ENCODE measurements around the gene XRCC3.
"Not testable (repeated sequence)": the region's sequence is repeated elsewhere in the genome, so short reads cannot be mapped to it uniquely, and the experiment has no call there.

Gene XRCC3

DNA sequence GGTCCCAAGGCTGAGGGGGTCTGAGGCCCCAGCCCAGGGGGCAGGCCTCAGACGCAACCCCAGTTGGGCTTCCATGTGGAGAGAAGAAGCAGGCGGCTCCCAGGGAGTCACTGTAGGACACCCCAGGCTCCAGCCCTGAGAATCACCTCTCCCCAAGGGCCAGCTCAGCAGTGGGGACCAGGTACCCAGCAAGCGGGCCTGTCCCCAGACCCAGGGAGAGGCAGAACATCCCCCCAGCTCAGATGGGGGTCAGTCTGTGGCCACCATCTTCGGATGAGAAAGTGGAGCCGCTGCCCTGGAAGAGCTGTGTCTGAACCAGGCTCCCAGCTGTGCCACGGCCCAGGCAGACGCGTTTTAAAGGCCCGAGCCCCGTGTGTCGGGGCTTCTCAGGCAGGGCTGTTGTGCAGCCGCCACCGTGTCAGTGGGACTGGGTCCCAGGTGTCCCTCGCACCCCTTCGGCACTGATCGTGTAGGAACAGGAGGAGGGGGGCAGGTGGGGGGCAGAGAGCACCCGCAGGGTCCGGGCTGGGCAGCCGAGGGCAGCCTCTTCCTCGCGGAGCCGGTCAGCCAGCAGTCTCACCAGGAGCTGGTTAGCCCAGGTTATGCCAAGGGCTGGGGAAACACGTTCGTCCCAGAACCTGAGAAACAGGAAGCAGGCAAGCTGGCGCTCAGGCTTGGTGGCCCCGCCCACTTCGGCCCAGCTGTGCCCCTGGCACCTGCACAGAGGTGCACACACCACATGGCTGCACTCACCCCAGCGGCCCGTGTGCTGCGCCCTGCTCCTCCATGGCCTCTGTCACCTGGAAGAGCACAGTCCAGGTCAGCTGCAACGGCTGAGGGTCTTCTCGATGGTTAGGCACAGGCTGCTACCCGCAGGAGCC lies 16.6 kb downstream of the XRCC3 start:
- Mint-ChIP-seq H3K4me1 (ENCODE audit: low read depth) (peaks cover 11% of the 10 kb centered on the region), H3K4me3 (no peak overlapping the region), H3K9me3 (ENCODE audit: low read depth) (no peaks in the 10 kb centered on the region), H3K27ac (no peak overlapping the region), H3K36me3 (no peaks in the 10 kb centered on the region), H3K27me3 (no peaks in the 10 kb centered on the region)

DNA sequence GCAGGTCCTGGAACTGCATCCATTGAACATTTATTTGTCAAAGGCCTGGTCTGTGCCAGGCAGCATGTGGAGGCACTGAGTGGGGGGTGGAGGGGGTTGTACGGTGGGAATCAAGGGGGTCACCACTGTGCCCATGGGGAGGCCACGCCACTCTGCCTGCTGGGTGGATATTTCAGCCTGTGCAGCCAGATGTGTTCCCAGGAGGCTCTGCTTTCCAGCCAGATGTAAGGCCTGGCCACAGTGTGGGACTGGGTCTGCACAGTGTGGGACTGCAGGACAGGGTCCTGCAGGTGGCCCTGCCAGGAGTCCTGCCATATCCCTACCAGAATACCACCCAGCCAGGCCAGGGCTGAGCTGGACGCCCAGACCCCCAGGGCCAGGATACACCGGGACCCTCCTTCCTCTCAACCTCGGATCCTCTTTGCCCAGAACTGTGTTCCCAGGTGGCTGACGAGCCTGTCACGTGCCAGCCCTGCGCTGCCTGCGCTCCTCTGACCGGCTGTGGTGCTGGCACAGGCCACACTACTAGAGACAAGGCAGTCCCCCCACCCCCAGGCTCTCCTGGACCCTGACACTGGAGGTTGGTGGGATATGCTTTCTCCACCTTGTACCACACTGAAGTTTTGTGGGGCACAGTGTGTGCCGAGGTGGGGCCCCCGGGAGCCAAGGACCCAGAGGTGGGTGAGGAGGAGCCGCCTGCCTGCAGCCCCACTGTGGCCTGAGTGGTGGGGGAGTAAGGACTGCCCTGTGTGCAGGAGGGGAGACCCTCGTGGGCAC lies 17.5 kb downstream of the XRCC3 start:
- H3K9me3 Mint-ChIP-seq (ENCODE audit: low read depth): no peaks in the 10 kb centered on the region
- no peaks in the 10 kb centered on the region for H3K36me3 Mint-ChIP-seq
- H3K27me3 Mint-ChIP-seq: no peaks in the 10 kb centered on the region
- peaks cover 11% of the 10 kb centered on the region for H3K4me1 Mint-ChIP-seq (ENCODE audit: low read depth)
- H3K4me3 Mint-ChIP-seq: no peak overlapping the region
- peak overlapping the region; percentile 23 for H3K27ac Mint-ChIP-seq

DNA sequence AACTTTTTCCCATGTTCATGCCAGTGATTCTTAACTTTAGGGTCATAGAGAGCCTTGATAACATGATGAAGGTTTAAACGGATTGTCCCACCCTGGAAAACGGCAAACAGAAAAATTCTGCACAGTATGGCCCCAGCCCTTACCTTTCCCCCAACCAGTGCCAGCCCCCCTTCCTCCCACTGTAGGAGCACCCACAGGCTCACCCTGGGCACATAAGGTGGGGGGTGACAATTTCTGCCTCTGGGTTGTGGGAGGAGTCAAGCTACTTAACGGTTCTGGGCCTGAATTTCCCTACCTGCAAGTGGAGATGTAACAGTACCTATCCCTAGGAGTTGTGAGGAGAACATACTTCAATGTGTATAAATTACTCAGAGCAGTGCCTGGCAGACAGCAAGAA lies 18.0 kb downstream of the XRCC3 start:
- peak overlapping the region; percentile 23 for H3K27ac Mint-ChIP-seq
- peaks cover 11% of the 10 kb centered on the region for H3K4me1 Mint-ChIP-seq (ENCODE audit: low read depth)
- H3K36me3 Mint-ChIP-seq: no peaks in the 10 kb centered on the region

DNA sequence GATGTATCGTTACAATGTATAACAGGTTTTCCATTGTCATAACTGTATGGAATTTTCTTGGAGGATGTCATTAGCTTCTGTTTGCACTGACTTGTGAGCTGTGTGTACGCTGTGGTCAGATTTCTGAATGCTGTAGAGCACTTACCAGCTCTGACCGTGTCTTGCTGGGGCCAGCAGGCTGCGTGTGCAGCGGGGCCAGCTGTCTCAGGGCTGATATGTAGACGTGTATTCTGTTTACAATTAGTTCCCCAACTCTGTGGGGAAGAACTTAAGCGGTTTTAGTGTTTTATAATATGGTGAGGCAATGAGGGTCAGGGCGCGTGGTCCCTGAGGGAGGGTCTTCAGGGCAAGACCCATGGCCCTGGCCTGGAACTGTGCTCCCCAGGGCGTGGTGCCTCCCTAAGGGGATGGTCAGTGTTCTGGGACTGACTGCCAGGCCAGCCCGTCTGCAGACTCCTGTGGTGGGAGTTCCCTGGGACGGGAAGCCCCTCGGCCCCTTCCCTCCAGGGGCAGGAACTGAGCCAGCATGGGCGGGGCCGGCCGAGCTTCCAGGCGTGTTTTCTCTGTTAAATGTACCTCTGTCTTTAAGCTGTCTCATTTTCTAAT lies 18.7 kb downstream of the XRCC3 start:
- Mint-ChIP-seq H3K27me3 (no peaks in the 10 kb centered on the region), H3K27ac (peak overlapping the region; percentile 10), H3K9me3 (ENCODE audit: low read depth) (no peaks in the 10 kb centered on the region), H3K4me1 (ENCODE audit: low read depth) (peaks cover 11% of the 10 kb centered on the region), H3K4me3 (no peak overlapping the region), H3K36me3 (no peaks in the 10 kb centered on the region)

More for the DNA sequence above, 18.0 kb downstream of the XRCC3 start:
- H3K4me3 Mint-ChIP-seq: no peak overlapping the region
- no peaks in the 10 kb centered on the region for H3K27me3 Mint-ChIP-seq
- no peaks in the 10 kb centered on the region for H3K9me3 Mint-ChIP-seq (ENCODE audit: low read depth)

DNA sequence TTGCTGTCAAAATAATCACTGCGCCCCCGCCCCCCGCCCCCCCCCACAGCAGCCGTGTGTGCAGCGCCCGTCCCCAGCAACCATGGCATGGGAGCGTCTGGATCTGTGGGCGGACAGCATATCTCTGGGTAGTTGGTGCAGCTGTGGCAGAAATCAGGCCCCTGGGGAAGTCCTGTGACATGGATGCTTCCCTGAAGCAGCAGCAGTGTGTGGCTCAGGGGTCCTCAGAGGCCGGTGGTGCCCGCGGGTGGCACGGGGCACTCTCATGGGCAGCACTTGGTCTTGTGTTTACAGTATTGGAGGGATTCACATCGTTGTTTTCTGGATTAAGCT lies 19.2 kb downstream of the XRCC3 start:
- no peaks in the 10 kb centered on the region for H3K36me3 Mint-ChIP-seq
- H3K4me1 Mint-ChIP-seq (ENCODE audit: low read depth): peaks cover 11% of the 10 kb centered on the region
- no peaks in the 10 kb centered on the region for H3K9me3 Mint-ChIP-seq (ENCODE audit: low read depth)
- peak overlapping the region; percentile 10 for H3K27ac Mint-ChIP-seq
- no peak overlapping the region for H3K4me3 Mint-ChIP-seq
- no peaks in the 10 kb centered on the region for H3K27me3 Mint-ChIP-seq

DNA sequence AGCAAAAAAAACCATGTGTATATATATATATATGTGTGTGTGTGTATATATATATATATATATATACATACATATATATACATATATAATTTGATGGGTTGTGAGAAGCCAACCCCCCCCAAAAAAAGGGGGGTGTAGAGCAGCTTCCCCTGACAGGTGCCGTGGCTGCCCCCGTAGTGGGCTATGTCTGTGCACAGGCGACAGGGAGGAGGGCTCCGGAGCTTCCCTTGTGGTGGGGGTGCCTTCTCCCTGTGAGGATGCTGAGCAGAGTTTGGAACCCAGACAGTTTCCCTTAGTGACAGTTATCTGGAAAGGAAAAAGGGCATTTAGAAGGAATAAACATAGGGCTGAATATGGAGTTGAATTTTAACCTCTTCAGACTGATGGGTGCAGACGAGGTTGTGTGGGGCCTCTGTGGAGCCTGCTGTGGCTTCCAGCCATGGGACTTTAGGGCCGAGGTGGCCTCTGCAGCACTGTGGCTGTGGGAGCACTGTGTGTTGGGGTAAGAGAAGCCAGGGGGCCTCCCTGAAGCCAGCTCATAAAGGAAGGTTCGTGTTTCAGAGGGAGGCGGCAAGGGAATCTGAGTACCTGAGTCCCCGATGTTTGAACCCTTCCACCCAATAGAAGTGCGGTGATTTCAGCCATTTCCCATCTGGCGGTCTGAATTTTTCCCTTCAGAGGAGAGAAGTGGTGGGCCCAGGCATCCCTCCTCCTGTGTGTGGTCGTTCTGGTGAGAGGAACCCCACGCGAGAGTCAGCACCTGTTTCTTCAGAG lies 19.8 kb downstream of the XRCC3 start:
- H3K27me3 Mint-ChIP-seq: no peaks in the 10 kb centered on the region
- no peak overlapping the region for H3K27ac Mint-ChIP-seq
- no peak overlapping the region for H3K4me3 Mint-ChIP-seq
- no peaks in the 10 kb centered on the region for H3K9me3 Mint-ChIP-seq (ENCODE audit: low read depth)
- H3K4me1 Mint-ChIP-seq (ENCODE audit: low read depth): peaks cover 11% of the 10 kb centered on the region
- H3K36me3 Mint-ChIP-seq: no peaks in the 10 kb centered on the region

DNA sequence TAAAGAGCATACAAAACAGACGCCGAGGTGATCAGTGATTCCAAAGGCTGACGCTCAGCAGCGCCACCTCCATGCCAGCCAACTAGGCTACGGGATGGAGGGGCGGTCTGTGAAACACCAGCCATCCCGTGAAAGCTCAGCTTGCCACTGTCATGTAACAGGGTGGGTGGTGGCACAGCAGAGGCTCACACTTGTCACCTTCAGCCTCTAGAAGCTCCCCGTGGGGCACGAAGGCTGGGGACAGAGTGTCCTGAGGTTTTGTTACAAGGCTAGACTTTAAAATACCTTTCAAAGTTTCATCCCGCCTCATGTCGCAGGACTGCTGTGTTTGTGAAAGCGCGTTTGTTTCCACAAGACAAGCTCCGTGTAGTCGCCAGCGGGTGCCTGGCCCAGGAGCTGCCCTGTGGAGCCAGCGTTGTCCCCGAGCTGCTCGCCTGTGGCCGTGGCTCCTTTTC lies 20.7 kb downstream of the XRCC3 start:
- H3K27ac Mint-ChIP-seq: no peak overlapping the region
- H3K4me3 Mint-ChIP-seq: no peak overlapping the region
- no peaks in the 10 kb centered on the region for H3K9me3 Mint-ChIP-seq (ENCODE audit: low read depth)
- no peaks in the 10 kb centered on the region for H3K27me3 Mint-ChIP-seq
- no peaks in the 10 kb centered on the region for H3K36me3 Mint-ChIP-seq
- H3K4me1 Mint-ChIP-seq (ENCODE audit: low read depth): peaks cover 11% of the 10 kb centered on the region

DNA sequence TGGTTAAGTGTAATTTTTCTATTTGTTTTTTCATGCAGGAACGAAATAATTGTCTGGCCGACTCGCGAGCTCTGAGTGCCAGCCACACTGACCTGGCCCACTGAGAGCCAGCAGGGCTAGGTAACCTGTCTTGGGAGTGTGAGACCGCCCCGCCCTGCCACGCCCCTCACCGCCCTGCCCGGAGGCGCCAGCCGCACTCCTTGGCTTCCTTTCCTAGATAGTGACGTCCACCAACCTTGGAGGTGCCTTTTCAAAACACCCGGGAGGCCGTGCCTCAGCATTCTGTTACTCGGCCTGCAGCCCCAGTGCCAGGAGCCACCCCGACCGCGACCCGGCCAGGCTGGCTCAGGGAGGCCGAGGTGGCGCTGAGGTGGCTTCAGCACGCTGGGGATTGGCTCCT lies 21.7 kb downstream of the XRCC3 start:
- peaks cover 11% of the 10 kb centered on the region for H3K4me1 Mint-ChIP-seq (ENCODE audit: low read depth)
- no peak overlapping the region for H3K4me3 Mint-ChIP-seq
- no peak overlapping the region for H3K27ac Mint-ChIP-seq
- H3K36me3 Mint-ChIP-seq: no peaks in the 10 kb centered on the region
- H3K27me3 Mint-ChIP-seq: no peaks in the 10 kb centered on the region
- no peaks in the 10 kb centered on the region for H3K9me3 Mint-ChIP-seq (ENCODE audit: low read depth)

DNA sequence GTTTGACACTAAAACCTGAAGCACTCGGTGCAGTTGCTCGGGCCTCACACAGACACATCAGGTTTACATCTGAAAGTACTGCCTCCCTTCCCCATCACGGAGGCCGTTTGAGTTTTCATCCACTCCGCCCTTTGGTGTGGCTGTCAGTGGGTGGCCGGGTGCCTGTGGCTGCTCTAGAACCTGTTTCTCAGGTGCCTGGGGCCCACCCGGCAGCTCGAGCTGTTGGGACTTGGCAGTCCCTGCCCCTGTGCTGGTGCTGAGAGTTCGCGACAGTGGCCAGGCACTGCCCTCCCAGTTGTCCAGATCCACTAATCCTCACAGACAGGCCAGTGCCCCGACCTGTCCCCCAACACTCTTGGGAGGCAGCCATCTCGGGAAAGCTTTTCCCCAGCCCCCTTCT lies 22.4 kb downstream of the XRCC3 start:
- Mint-ChIP-seq H3K4me3 (no peak overlapping the region), H3K27me3 (no peaks in the 10 kb centered on the region), H3K4me1 (ENCODE audit: low read depth) (peaks cover 11% of the 10 kb centered on the region), H3K27ac (no peak overlapping the region), H3K36me3 (no peaks in the 10 kb centered on the region), H3K9me3 (ENCODE audit: low read depth) (no peaks in the 10 kb centered on the region)

DNA sequence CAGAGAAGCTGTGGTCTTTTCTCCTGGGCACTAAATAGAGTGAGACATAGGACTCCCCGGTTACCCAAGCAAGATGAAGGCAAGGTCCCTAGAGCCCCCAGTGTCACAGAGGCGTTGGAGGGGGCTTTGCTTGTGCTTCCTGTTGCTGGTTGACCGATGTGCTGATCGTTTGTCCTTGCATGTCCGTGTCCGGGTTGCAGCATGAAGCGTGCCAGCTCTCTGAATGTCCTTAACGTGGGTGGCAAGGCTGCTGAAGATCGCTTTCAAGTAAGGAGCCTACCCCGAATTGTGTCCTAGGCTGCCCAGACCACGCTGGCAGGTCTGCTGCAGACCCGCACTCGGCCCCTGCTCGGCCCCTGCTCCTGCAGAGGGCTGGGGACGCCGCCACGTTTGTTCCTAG lies 23.1 kb downstream of the XRCC3 start:
- no peaks in the 10 kb centered on the region for H3K9me3 Mint-ChIP-seq (ENCODE audit: low read depth)
- H3K4me1 Mint-ChIP-seq (ENCODE audit: low read depth): peaks cover 10% of the 10 kb centered on the region
- H3K27me3 Mint-ChIP-seq: no peaks in the 10 kb centered on the region
- no peaks in the 10 kb centered on the region for H3K36me3 Mint-ChIP-seq
- H3K27ac Mint-ChIP-seq: no peak overlapping the region
- no peak overlapping the region for H3K4me3 Mint-ChIP-seq

DNA sequence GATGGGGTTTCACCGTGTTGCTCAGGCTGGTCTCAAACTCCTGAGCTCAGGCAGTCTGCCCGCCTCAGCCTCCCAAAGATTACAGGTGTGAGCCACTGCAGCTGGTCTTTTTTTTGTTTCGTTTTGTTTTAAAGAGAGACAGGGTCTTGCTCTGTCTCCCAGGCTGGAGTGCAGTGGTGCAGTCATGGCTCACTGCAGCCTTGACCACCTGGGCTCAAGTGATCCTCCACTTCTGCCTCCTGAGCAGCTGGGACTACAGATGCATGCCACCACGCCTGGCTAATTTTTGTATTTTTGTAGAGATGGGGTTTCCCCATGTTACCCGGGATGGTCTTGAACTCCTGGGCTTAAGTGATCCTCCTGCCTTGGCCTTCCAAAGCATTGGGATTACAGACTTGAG lies 23.6 kb downstream of the XRCC3 start:
- not testable (repeated sequence) for H3K4me1 Mint-ChIP-seq (ENCODE audit: low read depth); H3K4me3 Mint-ChIP-seq; H3K27me3 Mint-ChIP-seq; H3K27ac Mint-ChIP-seq; H3K36me3 Mint-ChIP-seq; H3K9me3 Mint-ChIP-seq (ENCODE audit: low read depth)

DNA sequence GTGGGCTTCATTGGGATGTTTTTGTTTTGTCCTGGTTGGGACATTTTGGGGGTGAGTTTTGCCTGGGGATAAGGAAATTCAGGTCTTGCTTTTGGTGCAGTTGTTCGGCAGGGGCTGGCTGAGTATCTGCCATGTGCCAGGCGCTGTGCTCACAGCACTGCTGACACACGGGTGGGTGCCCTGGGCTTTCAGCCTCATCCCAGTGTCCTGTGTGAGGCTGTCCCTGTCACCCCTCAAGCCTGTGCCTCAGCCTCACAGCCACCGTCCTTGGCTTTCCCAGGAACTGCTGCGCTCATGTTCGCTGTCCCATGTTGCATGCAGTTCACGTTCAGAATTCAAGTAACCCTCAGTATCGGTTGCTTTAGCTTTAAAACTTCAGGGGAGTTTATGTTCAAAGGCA lies 24.9 kb downstream of the XRCC3 start:
- Mint-ChIP-seq H3K27ac (peak overlapping the region; percentile 66), H3K27me3 (no peaks in the 10 kb centered on the region), H3K9me3 (ENCODE audit: low read depth) (no peaks in the 10 kb centered on the region), H3K4me1 (ENCODE audit: low read depth) (peaks cover under 1% of the 10 kb centered on the region), H3K36me3 (no peaks in the 10 kb centered on the region), H3K4me3 (no peak overlapping the region)

DNA sequence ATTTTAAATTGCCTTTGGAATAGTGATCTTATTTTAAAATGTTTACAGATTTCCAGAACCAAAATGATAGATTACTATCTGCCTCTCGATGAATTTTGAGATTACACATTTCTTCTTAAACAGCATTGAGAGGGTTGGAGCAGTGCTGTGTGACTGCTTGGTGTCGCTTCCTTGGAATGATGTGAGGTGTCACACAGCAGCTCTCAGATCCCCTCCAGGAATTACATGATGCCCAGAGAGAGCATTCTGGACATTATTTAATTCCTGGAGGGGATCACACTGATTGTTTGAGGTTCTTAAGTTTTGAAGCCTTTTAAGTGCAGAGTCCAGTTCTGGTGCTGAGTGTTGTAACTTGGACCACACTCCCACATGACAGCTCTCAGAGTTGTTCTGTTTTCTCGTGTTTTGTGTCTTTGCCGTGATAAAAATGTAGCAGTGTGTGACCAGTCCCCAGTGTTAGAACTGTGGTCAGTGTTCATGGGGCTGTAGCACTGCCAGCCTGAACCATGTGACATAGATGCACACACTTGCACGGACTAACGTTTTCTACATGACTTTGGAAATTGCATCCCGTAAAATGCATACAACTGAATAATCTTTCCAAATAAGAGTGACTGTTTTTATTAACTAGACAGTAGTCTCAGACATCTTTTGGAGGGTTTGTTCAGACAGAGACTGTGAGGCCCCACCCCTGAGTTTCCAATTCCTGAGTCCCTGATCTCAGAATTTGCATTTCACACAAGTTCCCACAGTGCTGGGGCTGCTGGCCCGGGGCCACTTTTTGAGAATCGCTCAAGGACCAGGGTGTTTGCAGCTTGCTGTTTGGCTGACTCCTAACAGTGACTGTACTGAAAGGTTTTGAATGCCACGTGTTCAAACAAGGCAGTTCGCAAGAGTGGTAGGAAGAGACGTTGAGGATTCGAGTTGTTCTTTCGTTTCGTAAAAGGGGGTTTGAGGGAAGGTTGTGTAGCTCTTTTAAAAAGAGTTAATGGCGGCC lies 26.0 kb downstream of the XRCC3 start:
- no peak overlapping the region for H3K27ac Mint-ChIP-seq

DNA sequence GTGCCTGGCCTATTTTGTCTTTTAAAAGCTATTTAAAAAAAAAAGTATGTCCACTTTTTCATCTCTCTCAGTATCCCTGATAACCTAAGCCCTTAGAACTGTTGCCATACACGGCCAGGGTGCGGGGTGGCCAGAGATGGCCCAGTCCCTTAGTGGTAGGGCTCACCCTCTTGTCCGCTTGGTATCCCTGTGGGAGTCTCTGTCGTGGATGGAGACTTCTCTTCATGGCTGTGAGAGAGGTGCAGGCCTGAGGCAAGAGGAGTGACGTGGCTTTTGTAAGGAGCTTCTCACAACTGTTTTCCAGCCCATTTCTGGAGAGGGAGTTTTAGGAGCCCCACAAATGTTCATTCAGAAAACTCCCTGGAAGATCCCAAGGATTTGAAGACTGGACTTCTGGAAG lies 26.8 kb downstream of the XRCC3 start:
- Mint-ChIP-seq H3K4me1 (ENCODE audit: low read depth) (no peaks in the 10 kb centered on the region), H3K9me3 (ENCODE audit: low read depth) (no peaks in the 10 kb centered on the region), H3K4me3 (no peak overlapping the region), H3K27ac (no peak overlapping the region), H3K36me3 (no peaks in the 10 kb centered on the region), H3K27me3 (no peaks in the 10 kb centered on the region)

More for the DNA sequence above, 26.0 kb downstream of the XRCC3 start:
- H3K4me1 Mint-ChIP-seq (ENCODE audit: low read depth): no peaks in the 10 kb centered on the region
- H3K27me3 Mint-ChIP-seq: no peaks in the 10 kb centered on the region
- H3K4me3 Mint-ChIP-seq: no peak overlapping the region
- H3K36me3 Mint-ChIP-seq: no peaks in the 10 kb centered on the region
- no peaks in the 10 kb centered on the region for H3K9me3 Mint-ChIP-seq (ENCODE audit: low read depth)
